Epithelial cell of proximal tubule (primary cell): ENCODE results near the gene SAMD14. TPM values are rescaled to one million over a fixed set of nuclear protein-coding genes. Genes with fewer than 3 reads are reported as not detected.

Experiments
- DNase-seq: peaks from one replicate; pipeline ENCODE4 v3.0.0-alpha.2; 2011; ENCODE audit warnings: low read depth
- H3K4me3 ChIP-seq: 2 replicates; pipeline ENCODE4 v1.5.1; 2011; ENCODE audit warnings: low read depth, mild to moderate bottlenecking, low read length
- total RNA-seq: library from RNA; depleted of rRNA; stranded (reverse); fragments of >200 nt; gene quantifications from 2 replicates; pipeline ENCODE4 v1.2.3, GENCODE V29; 2015
- TF ChIP-seq, protein P1 (sequence below): conservative IDR thresholded peaks from 2 replicates; pipeline ENCODE4 v1.5.1; 2012; ENCODE audit warnings: low read depth, mild to moderate bottlenecking, low read length

SAMD14 gene
- total RNA-seq, 1 donor from 2014 or later: 11.5 TPM

DNA sequence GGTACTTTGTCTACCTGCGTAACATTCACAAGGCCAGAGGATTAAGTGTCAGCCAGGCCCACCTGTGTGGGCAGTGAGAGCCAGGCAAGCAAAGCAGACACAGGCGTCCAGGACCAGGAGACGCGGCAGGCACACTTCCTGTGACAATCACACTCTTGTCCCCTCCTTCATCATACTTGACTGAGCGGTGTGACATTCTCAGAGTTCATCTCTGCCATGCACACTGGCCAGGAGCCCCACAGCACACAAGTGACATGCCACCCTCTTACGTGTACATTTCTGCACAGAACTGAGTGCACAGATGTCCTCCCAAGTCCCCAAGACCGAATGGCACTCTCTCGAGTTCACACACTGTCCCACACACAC is 11.8 kb upstream of the SAMD14 start:
- H3K4me3 ChIP-seq: no peak overlapping the region
- DNase-seq: no peak
- TF ChIP-seq, protein P1, sequence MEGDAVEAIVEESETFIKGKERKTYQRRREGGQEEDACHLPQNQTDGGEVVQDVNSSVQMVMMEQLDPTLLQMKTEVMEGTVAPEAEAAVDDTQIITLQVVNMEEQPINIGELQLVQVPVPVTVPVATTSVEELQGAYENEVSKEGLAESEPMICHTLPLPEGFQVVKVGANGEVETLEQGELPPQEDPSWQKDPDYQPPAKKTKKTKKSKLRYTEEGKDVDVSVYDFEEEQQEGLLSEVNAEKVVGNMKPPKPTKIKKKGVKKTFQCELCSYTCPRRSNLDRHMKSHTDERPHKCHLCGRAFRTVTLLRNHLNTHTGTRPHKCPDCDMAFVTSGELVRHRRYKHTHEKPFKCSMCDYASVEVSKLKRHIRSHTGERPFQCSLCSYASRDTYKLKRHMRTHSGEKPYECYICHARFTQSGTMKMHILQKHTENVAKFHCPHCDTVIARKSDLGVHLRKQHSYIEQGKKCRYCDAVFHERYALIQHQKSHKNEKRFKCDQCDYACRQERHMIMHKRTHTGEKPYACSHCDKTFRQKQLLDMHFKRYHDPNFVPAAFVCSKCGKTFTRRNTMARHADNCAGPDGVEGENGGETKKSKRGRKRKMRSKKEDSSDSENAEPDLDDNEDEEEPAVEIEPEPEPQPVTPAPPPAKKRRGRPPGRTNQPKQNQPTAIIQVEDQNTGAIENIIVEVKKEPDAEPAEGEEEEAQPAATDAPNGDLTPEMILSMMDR: no peak

DNA sequence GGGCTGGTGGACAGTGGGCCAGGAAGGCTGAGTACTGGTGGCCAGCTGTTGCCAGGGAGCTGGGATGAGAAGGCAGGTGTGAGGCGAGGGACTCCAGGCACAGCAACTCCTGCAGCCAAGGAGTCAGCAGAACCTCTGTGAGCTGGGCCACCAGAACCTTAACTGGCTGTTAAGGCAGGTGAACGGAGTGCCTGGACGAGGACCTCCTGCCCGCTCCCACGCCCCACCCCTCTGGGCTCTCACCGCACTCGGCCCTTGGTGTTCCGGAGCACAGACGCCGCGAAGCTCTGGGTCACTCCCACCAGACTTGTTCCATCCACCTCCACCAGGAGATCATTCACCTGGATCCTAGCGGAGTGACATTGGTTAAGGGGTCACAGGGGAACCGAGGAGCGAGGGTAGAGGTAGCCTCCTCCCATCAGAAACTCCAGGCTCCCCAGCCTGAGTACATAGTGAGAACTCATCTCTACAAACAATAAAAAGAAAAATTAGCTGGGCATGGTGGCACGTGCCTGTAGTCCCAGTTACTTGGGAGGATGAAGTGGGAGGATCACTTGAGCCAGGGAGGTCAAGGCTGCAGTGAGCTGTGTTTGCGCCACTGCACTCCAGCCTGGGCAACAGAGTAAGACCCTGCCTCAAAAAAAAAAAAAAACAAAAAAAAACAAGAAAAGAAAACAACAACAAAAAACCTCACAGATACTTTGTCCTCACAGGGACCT is 11.2 kb upstream of the SAMD14 start:
- H3K4me3 ChIP-seq: no peak overlapping the region
- DNase-seq: no peak
- TF ChIP-seq, protein P1: no peak

DNA sequence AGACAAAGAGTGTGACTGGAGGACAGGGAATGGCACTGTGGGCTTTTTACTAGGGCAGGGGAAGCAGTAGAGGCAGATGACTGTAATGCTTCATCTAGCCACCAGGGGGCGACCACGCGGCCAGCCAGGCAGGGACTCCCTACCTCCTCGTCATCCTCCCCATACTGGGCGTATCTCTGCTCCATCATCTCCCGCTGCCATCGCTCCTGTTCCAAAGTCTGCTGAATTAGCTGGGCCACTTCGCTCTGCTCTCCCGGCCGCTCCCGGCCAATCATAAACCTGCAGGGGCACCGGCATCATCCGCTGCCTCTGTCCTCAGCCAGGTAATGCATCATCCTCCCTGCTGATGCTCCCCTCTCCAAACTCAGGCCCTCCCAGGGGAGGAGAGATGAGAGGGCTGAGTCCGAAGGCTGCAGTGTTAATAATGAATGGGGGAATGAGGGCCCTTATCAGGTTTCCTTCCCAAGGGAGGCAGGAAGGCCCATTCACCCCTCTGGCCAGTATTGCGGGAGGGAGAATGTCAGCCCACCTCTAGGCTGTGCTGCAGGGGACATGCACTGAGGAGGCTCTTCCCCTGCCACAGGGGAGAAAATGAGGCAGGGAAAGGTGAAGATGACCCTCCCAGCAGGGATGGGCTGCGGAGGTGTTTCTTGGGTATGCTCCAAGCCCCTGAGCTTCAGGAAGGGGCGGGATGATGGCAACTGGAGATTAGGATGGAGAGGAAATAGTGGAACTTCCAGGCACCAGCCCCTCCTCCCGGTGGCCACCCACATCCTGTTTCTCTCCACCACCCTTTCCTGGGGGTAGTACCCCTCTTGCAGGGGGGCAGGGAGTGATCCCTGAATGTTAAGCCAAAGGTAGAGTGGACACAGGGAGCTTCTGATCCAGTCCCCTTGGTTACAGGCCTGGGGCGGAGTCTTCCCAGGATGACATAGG is 10.3 kb upstream of the SAMD14 start:
- no peak overlapping the region for H3K4me3 ChIP-seq
- no peak for DNase-seq
- TF ChIP-seq, protein P1: peak; percentile 61

DNA sequence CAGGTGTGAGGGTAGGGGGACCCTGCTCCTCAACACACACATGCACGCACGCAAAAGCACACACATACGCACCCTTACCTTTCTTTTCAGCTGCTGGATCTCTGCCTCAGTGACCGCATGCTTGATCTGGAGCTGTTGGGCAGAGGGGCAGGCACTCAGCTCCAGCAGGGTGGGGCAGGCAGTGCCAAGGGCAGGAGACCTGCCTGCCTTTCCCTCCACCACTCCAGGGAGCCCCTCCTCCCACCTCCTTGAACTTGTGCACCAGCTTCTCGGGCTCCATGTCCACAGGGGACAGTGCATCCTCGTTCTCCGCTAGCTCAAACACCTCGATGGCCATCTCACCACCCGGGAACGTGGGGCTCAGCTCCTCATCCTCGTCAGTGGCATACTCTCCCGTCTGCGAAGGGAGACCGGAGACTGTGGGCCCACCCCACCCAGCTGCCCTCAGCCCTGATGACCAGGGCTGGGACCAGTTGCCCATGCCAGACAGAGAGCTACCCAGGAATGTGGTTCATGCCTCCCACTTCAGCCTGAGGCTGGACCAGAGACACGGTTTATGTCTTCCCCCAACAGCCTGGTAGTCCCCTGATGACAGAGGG is 9.3 kb upstream of the SAMD14 start:
- H3K4me3 ChIP-seq: no peak overlapping the region
- DNase-seq: no peak
- TF ChIP-seq, protein P1: no peak

DNA sequence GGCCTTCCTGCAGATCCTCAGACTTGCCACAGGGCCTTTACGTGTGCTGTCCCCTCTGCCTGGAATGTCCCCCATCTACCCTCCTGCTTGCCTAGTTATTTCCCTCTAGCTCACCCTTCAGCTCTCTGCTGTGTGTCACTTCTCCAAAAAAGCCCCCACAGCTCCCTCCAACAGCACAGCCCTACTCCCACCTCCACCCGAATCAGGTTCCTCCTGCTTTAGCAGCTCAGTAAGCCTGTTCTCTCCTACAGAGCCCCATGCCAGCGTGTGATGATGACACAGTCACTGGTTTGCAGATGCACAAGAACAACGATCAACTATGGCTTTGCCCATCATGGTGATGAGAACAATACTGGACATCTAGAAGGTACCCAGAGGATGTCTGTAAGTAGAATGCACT is 7.1 kb upstream of the SAMD14 start:
- DNase-seq: no peak

DNA sequence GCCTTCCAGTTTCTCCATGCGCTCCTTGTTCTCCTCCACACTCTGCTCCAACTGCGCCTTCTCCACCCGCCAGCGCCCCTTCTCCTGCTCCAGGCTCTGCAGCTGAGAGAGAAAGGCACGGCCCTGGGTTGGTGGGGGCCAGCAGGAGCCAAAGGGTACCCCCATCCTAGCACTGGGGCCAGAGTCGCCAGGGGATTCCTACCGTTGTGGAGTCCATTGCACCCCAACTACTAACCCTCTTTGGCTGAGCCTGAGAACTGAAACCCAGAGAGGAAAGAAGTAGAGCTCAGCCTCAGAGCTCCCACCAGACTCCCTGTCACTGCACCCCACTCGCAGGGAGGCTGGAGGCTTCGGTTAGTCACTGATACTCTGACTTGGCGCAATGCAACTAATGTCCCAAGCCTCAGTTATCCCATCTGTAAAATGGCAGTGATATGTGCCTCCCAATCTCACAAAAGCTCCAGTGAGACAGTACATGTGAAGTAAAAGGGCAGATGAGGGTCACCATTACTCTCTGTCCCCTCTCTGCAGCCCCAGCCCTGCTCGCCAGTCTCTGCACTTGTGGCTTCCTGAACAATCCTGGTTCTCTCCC is 6.2 kb upstream of the SAMD14 start:
- DNase-seq: no peak
- TF ChIP-seq, protein P1: no peak

More for the DNA sequence above, 7.1 kb upstream of the SAMD14 start:
- H3K4me3 ChIP-seq: no peak overlapping the region
- TF ChIP-seq, protein P1: no peak

More for the DNA sequence above, 6.2 kb upstream of the SAMD14 start:
- H3K4me3 ChIP-seq: no peak overlapping the region
